K562 (cell line): ENCODE data around the gene ACAD10. TPM values are rescaled to one million over a fixed set of nuclear protein-coding genes. Genes with fewer than 3 reads are reported as not detected.

Experiments
- ATAC-seq: fragments of 200-7000 bp; cut with Tn5 transposase; 3 replicates; pipeline ENCODE4 v1.9.1; 2020; ENCODE audit warnings: moderate library complexity
- BruUV-seq: library from RNA; stranded (reverse); fragments of 400-500 nt; replicated peaks from 2 replicates; lab custom pipeline; 2021; lab: Mats Ljungman, UMichigan
- CTCF ChIA-PET: fragments of 300-600 bp; formaldehyde crosslinking; extraction: SDS; loops from one replicate; lab custom pipeline; 2021; ENCODE audit warnings: low intra/inter-chr PET ratio; lab: Yijun Ruan, JAX
- POLR2A ChIA-PET: fragments of 300-600, 350-650 bp; sonication (Branson Sonifier 250); formaldehyde crosslinking; extraction: SDS; loops from one replicate; lab custom pipeline; 2021; ENCODE audit warnings: antibody characterized with exemption, inconsistent platforms; lab: Yijun Ruan, JAX
- DNase-seq, 4 experiments: peaks; one replicate each; pipeline versions ENCODE4 v3.0.0 to v3.0.0-alpha.2; 2011 to 2018; ENCODE audit warnings: low spot score in 3 of 4, mixed read lengths in 3 of 4; ENCODE audit errors: extremely low read depth in 1 of 4
- FAIRE-seq: peaks from 2 replicates; lab custom pipeline; 2011; peaks lifted over from hg19 to GRCh38; lab: Jason Lieb, UNC
- H2AFZ ChIP-seq: 2 replicates; pipeline ENCODE4 v1.6.0; 2011; ENCODE audit warnings: low read depth, low read length, control low read depth, inconsistent platforms
- H3K27ac ChIP-seq: fragments of 200-600 bp; 3 replicates; pipeline ENCODE4 v1.8.0; 2011; ENCODE audit warnings: low read depth, mild to moderate bottlenecking, control low read depth, inconsistent platforms, low read length, moderate library complexity, mixed read lengths; ENCODE audit errors: extremely low read depth
- H3K27me3 ChIP-seq, 2 experiments: fragments of 300-600 bp in 1 of 2; 2 replicates in 1 of 2; 3 replicates in 1 of 2; pipeline versions ENCODE4 v1.6.0 to v1.8.0; 2011; ENCODE audit warnings: inconsistent platforms in 2 of 2, low read length in 2 of 2, mild to moderate bottlenecking in 1 of 2, mixed read lengths in 1 of 2, moderate library complexity in 1 of 2; ENCODE audit not compliant: control insufficient read depth in 2 of 2, insufficient read depth in 2 of 2
- H3K36me3 ChIP-seq: fragments of 300-600 bp; 3 replicates; pipeline ENCODE4 v1.8.0; 2011; ENCODE audit warnings: mild to moderate bottlenecking, low read length, inconsistent platforms; ENCODE audit not compliant: control insufficient read depth, insufficient read depth
- H3K4me1 ChIP-seq, 2 experiments: fragments of 200-600 bp in 1 of 2; replicated peaks in 1 of 2; 2 replicates in 1 of 2; 3 replicates in 1 of 2; pipeline versions ENCODE4 v1.5.1 to v1.8.0; 2011; ENCODE audit warnings: inconsistent platforms in 2 of 2, low read length in 2 of 2, mild to moderate bottlenecking in 1 of 2, mixed read lengths in 1 of 2, moderate library complexity in 1 of 2; ENCODE audit not compliant: control insufficient read depth in 2 of 2, insufficient read depth in 2 of 2
- H3K4me2 ChIP-seq: 2 replicates; pipeline ENCODE4 v1.6.1; 2011; ENCODE audit warnings: low read length, control low read depth, inconsistent platforms, mixed read lengths; ENCODE audit not compliant: insufficient read depth
- H3K4me3 ChIP-seq: fragments of 200-600 bp; sonication (generic), shearing (Covaris generic); 2 replicates; pipeline ENCODE4 v1.5.1; 2016; ENCODE audit warnings: control low read depth, inconsistent platforms
- H3K79me2 ChIP-seq: fragments of 200-600 bp; 3 replicates; pipeline ENCODE4 v1.8.0; 2011; ENCODE audit warnings: low read length, inconsistent platforms; ENCODE audit not compliant: control insufficient read depth, insufficient read depth
- H3K9ac ChIP-seq, 2 experiments: 2 replicates each; pipeline versions ENCODE4 v1.6.0 to v1.6.1; 2011; ENCODE audit warnings: low read depth in 2 of 2, low read length in 2 of 2, control low read depth in 1 of 2, inconsistent platforms in 1 of 2, mild to moderate bottlenecking in 1 of 2, mixed read lengths in 1 of 2; ENCODE audit not compliant: insufficient read depth in 1 of 2
- H3K9me1 ChIP-seq: one replicate; pipeline ENCODE4 v1.6.0; 2011; ENCODE audit warnings: inconsistent platforms, mild to moderate bottlenecking, low read length, moderate library complexity; ENCODE audit not compliant: control insufficient read depth, insufficient read depth
- H3K9me3 ChIP-seq: replicated peaks from 2 replicates; pipeline ENCODE4 v1.5.1; 2011; ENCODE audit warnings: low read depth, low read length, inconsistent platforms; ENCODE audit not compliant: control insufficient read depth, insufficient read depth
- H4K20me1 ChIP-seq: replicated peaks from 2 replicates; pipeline ENCODE4 v1.6.1; 2011; ENCODE audit warnings: low read length, inconsistent platforms, mixed read lengths; ENCODE audit not compliant: control insufficient read depth, insufficient read depth
- GTF2F1 ChIP-seq: IDR thresholded peaks from 2 replicates; pipeline ENCODE4 v1.6.1; 2011; ENCODE audit warnings: low read depth, low read length, improper control_type of control experiment
- MCM7 ChIP-seq, 2 experiments: fragments of 450-650 bp; IDR thresholded peaks; 2 replicates each; pipeline ENCODE4 v1.6.1; 2016 to 2018
- NR1H2 ChIP-seq: sonication (generic); formaldehyde crosslinking; IDR thresholded peaks from 2 replicates; pipeline ENCODE4 v1.4.0; 2020; ENCODE audit warnings: mild to moderate bottlenecking, missing genetic modification reagents
- ZNF785 ChIP-seq: fragments of 250-450 bp; sonication (Bioruptor Pico); IDR thresholded peaks from 2 replicates; pipeline ENCODE4 v1.4.0; 2020; ENCODE audit warnings: mild to moderate bottlenecking
- WGBS: fragments of 100-300 bp; shearing (Covaris generic); methylation state at CpG from one replicate; pipeline ENCODE4 v1.1.6; 2016; ENCODE audit warnings: low coverage, mixed read lengths; ENCODE audit not compliant: insufficient coverage; ENCODE audit errors: missing lambda C conversion rate; 5-methylcytosine and 5-hydroxymethylcytosine counted together
- in situ Hi-C: fragments of 300-500 bp; cut with MboI; formaldehyde crosslinking; loops from 4 replicates; pipeline ENCODE4 v1.15.0; 2018; ENCODE audit warnings: inconsistent platforms, mixed read lengths
- intact Hi-C: fragments of 100-400 bp; cut with micrococcal nuclease; formaldehyde crosslinking; loops from 2 replicates; pipeline ENCODE4 v1.14.2; 2022
- polyA plus RNA-seq, 8 experiments: library from polyadenylated mRNA; depleted of rRNA in 4 of 8; stranded (reverse) in 5 of 8; unstranded in 3 of 8; fragments of >200 nt; fragmentation: Nextera tagmentation in 2 of 8; fragmentation: Illumina TruSeq in 1 of 8; extraction: Ambion mirVana in 2 of 8; extraction: Trizol in 1 of 8; gene quantifications; 2 replicates each; pipeline versions ENCODE4 v1.2.1 to v1.2.3, GENCODE V29; 2011 to 2014; ENCODE audit warnings: inconsistent platforms in 1 of 8, missing spikeins in 1 of 8
- total RNA-seq, 7 experiments: library from RNA; depleted of rRNA in 6 of 7; stranded (reverse); fragments of >200 nt in 6 of 7; fragmentation: Illumina TruSeq in 2 of 7; extraction: Trizol in 2 of 7; gene quantifications; 2 replicates each; pipeline versions ENCODE4 v1.2.1 to v1.2.3, GENCODE V29; 2011 to 2021; ENCODE audit warnings: low replicate concordance in 1 of 7
- TF ChIP-seq, protein P1 (sequence below): sonication (generic); formaldehyde crosslinking; IDR thresholded peaks from 2 replicates; pipeline ENCODE4 v1.8.1; 2023; ENCODE audit warnings: mild to moderate bottlenecking, missing genetic modification reagents, moderate library complexity
- TF ChIP-seq, protein P2 (sequence below): fragments of 250-450 bp; sonication (Bioruptor Pico); IDR thresholded peaks from 2 replicates; pipeline ENCODE4 v1.8.0; 2021; ENCODE audit warnings: mild to moderate bottlenecking, moderate library complexity
- TF ChIP-seq, protein P3 (sequence below): sonication (generic); formaldehyde crosslinking; IDR thresholded peaks from 2 replicates; pipeline ENCODE4 v1.8.0; 2022; ENCODE audit warnings: mild to moderate bottlenecking, missing genetic modification reagents, borderline replicate concordance

ACAD10 gene
- total and polyA plus RNA-seq, 9 of the 15 experiments (the other 6 are each of a cell fraction or from before 2014, with no cell fraction given), result 2.3 to 19.2 (median 12.0) TPM

DNA sequence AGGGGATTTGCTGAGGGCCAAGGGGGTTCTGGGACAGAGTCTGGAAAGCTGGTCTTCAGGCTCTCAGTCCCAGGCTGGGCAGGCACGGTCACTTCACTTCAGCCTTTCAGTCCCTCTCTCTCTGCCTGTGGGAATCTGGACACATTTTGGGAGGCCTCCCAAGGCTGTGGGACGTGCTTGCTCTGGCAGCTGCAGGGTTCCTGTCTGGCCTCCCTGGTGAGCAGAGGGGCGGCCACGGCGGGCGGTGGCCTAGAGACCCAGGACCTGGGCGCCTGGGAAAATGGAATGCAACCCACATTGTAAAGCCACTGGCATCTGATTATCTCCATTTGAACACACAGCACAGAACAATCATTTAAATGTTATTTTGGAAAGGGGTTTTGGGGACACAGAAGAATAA is 70.8 kb downstream of the ACAD10 start (continued):
- TF ChIP-seq MCM7 (IDR thresholded peaks at IDR 0.05) (no peak), ZNF785 (CRISPR knock-in tag) (no peak), GTF2F1 (no peak)
- TF ChIP-seq, protein P1, sequence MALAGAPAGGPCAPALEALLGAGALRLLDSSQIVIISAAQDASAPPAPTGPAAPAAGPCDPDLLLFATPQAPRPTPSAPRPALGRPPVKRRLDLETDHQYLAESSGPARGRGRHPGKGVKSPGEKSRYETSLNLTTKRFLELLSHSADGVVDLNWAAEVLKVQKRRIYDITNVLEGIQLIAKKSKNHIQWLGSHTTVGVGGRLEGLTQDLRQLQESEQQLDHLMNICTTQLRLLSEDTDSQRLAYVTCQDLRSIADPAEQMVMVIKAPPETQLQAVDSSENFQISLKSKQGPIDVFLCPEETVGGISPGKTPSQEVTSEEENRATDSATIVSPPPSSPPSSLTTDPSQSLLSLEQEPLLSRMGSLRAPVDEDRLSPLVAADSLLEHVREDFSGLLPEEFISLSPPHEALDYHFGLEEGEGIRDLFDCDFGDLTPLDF (CRISPR knock-in tag), result no peak

DNA sequence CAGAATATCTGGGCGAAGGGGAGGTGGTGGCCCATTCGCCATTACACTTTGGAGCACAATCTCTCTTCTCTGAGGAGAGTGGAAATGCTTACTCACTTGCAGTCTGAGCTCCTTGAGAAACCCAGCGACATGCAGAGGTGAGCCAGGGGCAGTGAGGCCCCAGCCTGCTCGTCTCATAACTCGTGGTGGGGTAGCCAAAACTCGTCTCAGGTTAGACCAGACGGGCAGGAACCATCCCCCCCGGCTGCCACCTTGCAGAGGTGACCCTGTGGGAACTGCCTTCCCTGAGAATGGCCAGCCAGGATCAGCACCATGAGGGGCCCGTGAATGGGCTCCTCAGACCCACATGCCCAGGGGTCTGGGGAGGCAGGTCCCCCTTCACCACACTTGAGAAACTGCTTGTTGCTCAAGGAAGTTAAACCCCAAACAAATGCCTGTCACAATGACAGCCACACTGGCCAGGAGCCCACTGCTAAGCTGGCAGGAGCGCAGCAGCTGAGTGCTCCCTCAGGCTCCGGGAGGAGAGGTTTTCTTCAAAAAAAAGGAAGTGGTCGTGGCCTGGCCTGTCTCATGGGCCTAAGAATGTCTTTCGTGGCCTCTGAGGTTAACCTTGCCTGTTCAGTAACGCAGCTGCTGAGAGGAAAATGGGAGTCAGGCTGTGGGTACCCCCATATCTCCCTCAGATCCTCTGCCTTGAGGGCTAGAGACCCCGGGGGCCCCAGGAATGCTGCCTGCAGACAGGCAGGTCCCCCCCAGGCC is 71.7 kb downstream of the ACAD10 start:
- no peak overlapping the region for H3K27ac ChIP-seq
- H3K9ac ChIP-seq, result peak overlapping the region in 1 of 2 experiments; percentile 82; a peak in 2 of 4 replicates
- no peaks in the 10 kb centered on the region for H3K27me3 ChIP-seq
- no peaks in the 10 kb centered on the region for H3K36me3 ChIP-seq
- H2AFZ ChIP-seq, result no peak overlapping the region; the same call in 1 of the 2 replicates
- BruUV-seq, result no TSS peak
- H3K4me3 ChIP-seq, result no peak overlapping the region
- intact Hi-C loops, result no loop called here
- ChIA-PET CTCF (interaction anchor here (0.5 to 1.7 kb wide), 3 partner anchors 55 to 1340 kb away, joined by 3 to 6 read pairs (median 3); no protein-coding TSS in a partner anchor), POLR2A (no interaction called here)
- no peaks in the 10 kb centered on the region for H4K20me1 ChIP-seq
- H3K4me1 ChIP-seq, result peaks cover 10 to 31% of the 10 kb centered on the region in 2 experiments; a peak in 3 of 5 replicates
- no peaks in the 10 kb centered on the region for H3K79me2 ChIP-seq
- FAIRE-seq (peak; percentile 64), ATAC-seq (peak; percentile 28; the same call in 2 of the 3 replicates), DNase-seq (peak in 1 of 4 experiments; percentile 24)
- H3K9me1 ChIP-seq, result no peaks in the 10 kb centered on the region
- H3K9me3 ChIP-seq, result no peaks in the 10 kb centered on the region
- H3K4me2 ChIP-seq, result no peak overlapping the region
- 43% methylated on average over 14 of the region's 15 CpGs for WGBS
- in situ Hi-C loops, result no loop called here
- TF ChIP-seq, protein P2, sequence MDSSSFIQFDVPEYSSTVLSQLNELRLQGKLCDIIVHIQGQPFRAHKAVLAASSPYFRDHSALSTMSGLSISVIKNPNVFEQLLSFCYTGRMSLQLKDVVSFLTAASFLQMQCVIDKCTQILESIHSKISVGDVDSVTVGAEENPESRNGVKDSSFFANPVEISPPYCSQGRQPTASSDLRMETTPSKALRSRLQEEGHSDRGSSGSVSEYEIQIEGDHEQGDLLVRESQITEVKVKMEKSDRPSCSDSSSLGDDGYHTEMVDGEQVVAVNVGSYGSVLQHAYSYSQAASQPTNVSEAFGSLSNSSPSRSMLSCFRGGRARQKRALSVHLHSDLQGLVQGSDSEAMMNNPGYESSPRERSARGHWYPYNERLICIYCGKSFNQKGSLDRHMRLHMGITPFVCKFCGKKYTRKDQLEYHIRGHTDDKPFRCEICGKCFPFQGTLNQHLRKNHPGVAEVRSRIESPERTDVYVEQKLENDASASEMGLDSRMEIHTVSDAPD (CRISPR knock-in tag), result no peak
- TF ChIP-seq NR1H2, result no peak
- TF ChIP-seq, protein P3, sequence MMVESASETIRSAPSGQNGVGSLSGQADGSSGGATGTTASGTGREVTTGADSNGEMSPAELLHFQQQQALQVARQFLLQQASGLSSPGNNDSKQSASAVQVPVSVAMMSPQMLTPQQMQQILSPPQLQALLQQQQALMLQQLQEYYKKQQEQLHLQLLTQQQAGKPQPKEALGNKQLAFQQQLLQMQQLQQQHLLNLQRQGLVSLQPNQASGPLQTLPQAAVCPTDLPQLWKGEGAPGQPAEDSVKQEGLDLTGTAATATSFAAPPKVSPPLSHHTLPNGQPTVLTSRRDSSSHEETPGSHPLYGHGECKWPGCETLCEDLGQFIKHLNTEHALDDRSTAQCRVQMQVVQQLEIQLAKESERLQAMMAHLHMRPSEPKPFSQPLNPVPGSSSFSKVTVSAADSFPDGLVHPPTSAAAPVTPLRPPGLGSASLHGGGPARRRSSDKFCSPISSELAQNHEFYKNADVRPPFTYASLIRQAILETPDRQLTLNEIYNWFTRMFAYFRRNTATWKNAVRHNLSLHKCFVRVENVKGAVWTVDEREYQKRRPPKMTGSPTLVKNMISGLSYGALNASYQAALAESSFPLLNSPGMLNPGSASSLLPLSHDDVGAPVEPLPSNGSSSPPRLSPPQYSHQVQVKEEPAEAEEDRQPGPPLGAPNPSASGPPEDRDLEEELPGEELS (CRISPR knock-in tag), result no peak
